K562 (cell line): ENCODE data around the gene RTBDN. TPM values are rescaled to one million over a fixed set of nuclear protein-coding genes. Genes with fewer than 3 reads are reported as not detected.

Source experiments
- ARID3A ChIP-seq: IDR thresholded peaks from 2 replicates; pipeline ENCODE4 v1.6.1; 2012; ENCODE audit warnings: low read depth, low read length, improper control_type of control experiment, borderline replicate concordance
- CREB3 ChIP-seq: fragments of 450-650 bp; conservative IDR thresholded peaks from 2 replicates; pipeline ENCODE4 v1.6.1; 2016; ENCODE audit warnings: missing genetic modification characterization, low read depth, mild to moderate bottlenecking, missing compliant biosample characterization, moderate library complexity
- E2F8 ChIP-seq: fragments of 450-650 bp; IDR thresholded peaks from 2 replicates; pipeline ENCODE4 v1.7.1; 2018; ENCODE audit warnings: mild to moderate bottlenecking, low read depth; ENCODE audit not compliant: partially characterized antibody
- ETS1 ChIP-seq: conservative IDR thresholded peaks from 2 replicates; pipeline ENCODE4 v1.6.1; 2011; ENCODE audit warnings: low read depth, mild to moderate bottlenecking, low read length; ENCODE audit not compliant: control insufficient read depth
- HNRNPL ChIP-seq: fragments of 200-400 bp; formaldehyde crosslinking; IDR thresholded peaks from 2 replicates; pipeline ENCODE4 v1.6.1; 2017; ENCODE audit warnings: low read depth, mild to moderate bottlenecking, low read length
- NEUROD1 ChIP-seq: fragments of 150-350 bp; IDR thresholded peaks from 2 replicates; pipeline ENCODE4 v1.6.1; 2014; ENCODE audit warnings: borderline replicate concordance, low read length, low read depth; ENCODE audit not compliant: partially characterized antibody
- NR2C1 ChIP-seq, 2 experiments: fragments of 450-650 bp; IDR thresholded peaks; 2 replicates each; pipeline ENCODE4 v1.6.1; 2017; ENCODE audit warnings: mild to moderate bottlenecking in 2 of 2, antibody characterized with exemption in 1 of 2, inconsistent platforms in 1 of 2, missing compliant biosample characterization in 1 of 2, missing genetic modification characterization in 1 of 2
- PHTF2 ChIP-seq: fragments of 250-450 bp; sonication (Bioruptor Pico); IDR thresholded peaks from 2 replicates; pipeline ENCODE4 v1.5.0; 2021; ENCODE audit warnings: mild to moderate bottlenecking
- POU5F1 ChIP-seq: fragments of 150-350 bp; IDR thresholded peaks from 2 replicates; pipeline ENCODE4 v1.6.1; 2014; ENCODE audit warnings: borderline replicate concordance, low read length, low read depth, mild to moderate bottlenecking; ENCODE audit not compliant: partially characterized antibody
- TCF7L2 ChIP-seq: fragments of 150-350 bp; IDR thresholded peaks from 2 replicates; pipeline ENCODE4 v1.6.1; 2016; ENCODE audit warnings: low read depth, mild to moderate bottlenecking, low read length, moderate library complexity
- THRA ChIP-seq: fragments of 450-650 bp; IDR thresholded peaks from 2 replicates; pipeline ENCODE4 v1.6.1; 2017; ENCODE audit warnings: mild to moderate bottlenecking, moderate library complexity
- TSC22D4 ChIP-seq: fragments of 450-650 bp; IDR thresholded peaks from 2 replicates; pipeline ENCODE4 v1.6.1; 2016; ENCODE audit warnings: missing genetic modification characterization, missing biosample characterization, control low read depth
- WHSC1 ChIP-seq: IDR thresholded peaks from one replicate; pipeline ENCODE4 v1.6.1; 2012; ENCODE audit warnings: low read length, control low read depth, inconsistent platforms
- ZBTB7A ChIP-seq: IDR thresholded peaks from 2 replicates; pipeline ENCODE4 v1.6.1; 2011; ENCODE audit warnings: low read depth, mild to moderate bottlenecking, low read length, moderate library complexity, borderline replicate concordance; ENCODE audit not compliant: control insufficient read depth
- ZNF354B ChIP-seq: fragments of 250-450 bp; sonication (Bioruptor Pico); IDR thresholded peaks from 2 replicates; pipeline ENCODE4 v1.4.0; 2020
- polyA plus RNA-seq, 8 experiments: library from polyadenylated mRNA; depleted of rRNA in 4 of 8; stranded (reverse) in 5 of 8; unstranded in 3 of 8; fragments of >200 nt; fragmentation: Nextera tagmentation in 2 of 8; fragmentation: Illumina TruSeq in 1 of 8; extraction: Ambion mirVana in 2 of 8; extraction: Trizol in 1 of 8; gene quantifications; 2 replicates each; pipeline versions ENCODE4 v1.2.1 to v1.2.3, GENCODE V29; 2011 to 2014; ENCODE audit warnings: inconsistent platforms in 1 of 8, missing spikeins in 1 of 8
- total RNA-seq, 7 experiments: library from RNA; depleted of rRNA in 6 of 7; stranded (reverse); fragments of >200 nt in 6 of 7; fragmentation: Illumina TruSeq in 2 of 7; extraction: Trizol in 2 of 7; gene quantifications; 2 replicates each; pipeline versions ENCODE4 v1.2.1 to v1.2.3, GENCODE V29; 2011 to 2021; ENCODE audit warnings: low replicate concordance in 1 of 7
- TF ChIP-seq, protein P1 (sequence below): sonication (generic); formaldehyde crosslinking; IDR thresholded peaks from 2 replicates; pipeline ENCODE4 v1.5.0; 2020; ENCODE audit warnings: missing genetic modification reagents

The RTBDN gene
- total and polyA plus RNA-seq, 9 of the 15 experiments (the other 6 are each of a cell fraction or from before 2014, with no cell fraction given): 0.20 to 2.3 (median 0.72) TPM; not detected in 1

DNA sequence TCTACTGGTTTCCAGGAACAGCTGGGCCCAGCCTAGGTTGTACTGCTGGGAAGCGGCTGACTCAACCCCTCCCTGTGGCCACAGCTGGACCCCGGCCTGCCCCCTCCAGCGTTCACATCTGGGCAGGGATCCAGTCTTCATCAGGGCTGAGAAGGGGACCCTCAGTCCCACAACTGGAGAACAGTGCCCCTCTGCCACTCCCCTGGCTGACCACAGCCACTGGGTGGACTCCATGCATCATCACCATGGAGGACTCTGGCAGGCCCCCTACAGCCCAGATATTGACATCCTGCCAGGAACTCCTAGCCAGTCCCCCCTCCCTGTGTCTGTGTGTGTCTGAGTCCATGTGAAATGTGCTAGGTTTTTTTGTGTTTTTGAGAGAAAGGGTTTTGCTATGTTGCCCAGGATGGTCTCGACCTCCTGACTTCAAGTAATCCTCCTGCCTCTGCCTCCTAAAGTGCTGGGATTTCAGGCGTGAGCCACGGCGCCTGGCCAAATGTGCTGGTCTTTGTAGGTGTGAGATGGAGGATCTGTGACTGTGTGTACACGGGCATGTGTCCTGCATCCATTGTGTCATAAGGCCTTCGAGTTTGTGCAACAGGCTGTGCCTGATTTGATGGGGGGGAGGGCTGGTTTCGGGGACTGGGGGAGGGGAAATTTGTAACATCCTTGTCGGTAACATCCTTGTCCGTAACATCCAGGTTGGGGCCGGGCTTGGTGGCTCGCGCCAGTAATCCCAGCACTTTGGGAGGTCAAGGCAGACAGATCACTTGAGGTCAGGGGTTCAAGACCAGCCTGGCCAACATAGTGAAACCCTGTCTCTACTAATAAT is 55.0 kb downstream of the RTBDN start (continued):
- TF ChIP-seq NR2C1 (IDR thresholded peaks at IDR 0.05): no peak
- TF ChIP-seq NR2C1 (tag; IDR thresholded peaks at IDR 0.05): no peak
- no peak for TF ChIP-seq ZNF354B (CRISPR knock-in tag)
- TF ChIP-seq ZBTB7A: peak; percentile 12
- TF ChIP-seq, protein P1, sequence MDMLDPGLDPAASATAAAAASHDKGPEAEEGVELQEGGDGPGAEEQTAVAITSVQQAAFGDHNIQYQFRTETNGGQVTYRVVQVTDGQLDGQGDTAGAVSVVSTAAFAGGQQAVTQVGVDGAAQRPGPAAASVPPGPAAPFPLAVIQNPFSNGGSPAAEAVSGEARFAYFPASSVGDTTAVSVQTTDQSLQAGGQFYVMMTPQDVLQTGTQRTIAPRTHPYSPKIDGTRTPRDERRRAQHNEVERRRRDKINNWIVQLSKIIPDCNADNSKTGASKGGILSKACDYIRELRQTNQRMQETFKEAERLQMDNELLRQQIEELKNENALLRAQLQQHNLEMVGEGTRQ (CRISPR knock-in tag): no peak
- TF ChIP-seq CREB3 (tag): no peak
- TF ChIP-seq WHSC1: no peak
- TF ChIP-seq NEUROD1: peak; percentile 52
- no peak for TF ChIP-seq E2F8
- TF ChIP-seq THRA: no peak
- TF ChIP-seq HNRNPL: no peak
- TF ChIP-seq PHTF2 (CRISPR knock-in tag): no peak
- TF ChIP-seq POU5F1: no peak
- no peak for TF ChIP-seq ETS1
- TF ChIP-seq TSC22D4 (tag): no peak
- TF ChIP-seq ARID3A: no peak
- no peak for TF ChIP-seq TCF7L2
